OCI-LY3 (cell line): ENCODE results near the gene GCC1.

Source experiments
- CTCF ChIP-seq: fragments of 200-600, 300-600 bp; sonication (generic); IDR thresholded peaks from 2 replicates; pipeline ENCODE4 v1.5.1; 2014; ENCODE audit warnings: antibody characterized with exemption, low read length, low read depth
- EZH2phosphoT487 ChIP-seq: fragments of 200-600 bp; shearing (Covaris generic); IDR thresholded peaks from 2 replicates; pipeline ENCODE4 v1.6.1; 2018; ENCODE audit warnings: antibody characterized with exemption, mixed run types, low read depth

GRCh38 chr7:127589896-127590295, 4.5 kb upstream of the GCC1 start:
- TF ChIP-seq CTCF, result no peak
- no peak for TF ChIP-seq EZH2phosphoT487
